Measurements from ENCODE around the gene GTF2A1.
A peak's percentile ranks its signal among the peaks of the same experiment; 100 is the strongest.

GTF2A1 gene

DNA sequence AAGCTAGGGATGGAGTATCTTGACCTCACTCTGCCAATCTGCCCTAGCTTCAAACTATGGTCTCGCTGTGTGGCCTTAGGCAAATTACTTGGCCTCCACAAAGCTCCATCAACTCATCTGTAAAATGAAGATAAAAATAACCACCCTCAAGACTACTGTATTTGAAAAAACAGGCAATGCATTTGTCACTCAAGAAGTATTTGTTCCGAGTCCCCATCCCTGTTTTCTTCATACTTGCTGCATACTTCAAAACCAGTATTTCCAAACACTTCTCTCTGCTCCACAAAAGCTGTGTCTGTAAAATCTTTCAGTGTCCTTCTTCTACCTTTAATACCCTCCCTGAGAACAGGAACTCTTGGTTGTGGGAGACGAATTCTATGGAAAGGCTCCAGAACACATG, 47.9 kb downstream of the GTF2A1 start:
- no peak for DNase-seq

GRCh38 chr14:81172353-81172752, 48.4 kb downstream of the GTF2A1 start:
- DNase-seq, result no peak

DNA sequence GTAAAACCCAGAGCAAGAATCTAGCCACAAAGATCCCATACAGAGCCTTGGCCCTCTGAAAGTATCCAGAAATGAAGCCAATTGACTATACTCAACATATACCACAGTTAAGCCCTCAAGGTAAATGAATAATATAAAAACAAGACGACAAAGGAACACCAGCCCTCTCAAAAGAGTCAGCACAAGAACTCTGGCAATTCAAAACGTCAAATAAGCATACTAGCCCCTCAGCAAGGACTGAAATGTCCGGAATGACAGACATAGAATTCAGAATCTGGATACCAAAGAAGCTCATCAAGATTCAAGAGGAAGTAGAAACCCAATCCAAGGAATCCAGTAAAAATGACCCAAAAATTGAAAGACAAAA, 49.9 kb downstream of the GTF2A1 start:
- no peak for DNase-seq

DNA sequence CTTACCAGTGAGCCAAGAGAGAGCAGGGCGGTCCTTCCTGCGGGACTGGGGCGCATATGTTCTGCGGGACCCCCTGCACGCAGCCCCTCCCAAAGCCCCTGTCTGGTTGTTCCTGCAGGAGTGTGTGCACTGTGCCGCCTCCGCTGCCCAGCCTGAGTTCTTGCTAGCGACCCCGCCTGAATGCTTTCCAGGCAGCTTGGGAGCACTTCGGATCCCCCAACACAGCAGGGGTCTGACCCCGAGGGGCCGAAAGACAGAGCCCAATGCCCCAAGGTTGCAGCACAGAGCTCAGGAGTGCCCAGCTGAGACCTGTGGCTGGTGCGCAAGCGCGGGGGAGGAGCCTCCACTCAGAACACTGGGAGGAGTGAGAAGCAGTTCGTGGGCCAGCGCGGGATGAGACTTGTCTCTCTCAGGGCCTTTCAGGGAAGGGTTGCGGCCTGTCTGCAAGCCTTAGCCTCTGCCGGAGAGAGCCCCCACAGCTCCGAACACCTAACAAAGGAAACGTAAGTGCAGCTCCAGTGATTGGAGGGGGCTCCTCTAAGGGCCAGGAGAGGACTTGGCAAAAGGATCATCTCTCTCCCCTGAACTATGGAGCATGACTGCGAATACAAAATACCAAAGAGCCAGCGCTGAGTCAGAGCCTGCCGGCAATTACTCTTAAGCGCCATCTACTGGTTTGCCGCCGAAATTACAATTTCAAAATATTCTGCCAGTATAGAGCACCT, 50.5 kb downstream of the GTF2A1 start:
- DNase-seq, result peak; percentile 82

- peak; percentile 40 for DNase-seq
Observed at GRCh38 chr14:81169711-81170103, 51.1 kb downstream of the GTF2A1 start.

DNA sequence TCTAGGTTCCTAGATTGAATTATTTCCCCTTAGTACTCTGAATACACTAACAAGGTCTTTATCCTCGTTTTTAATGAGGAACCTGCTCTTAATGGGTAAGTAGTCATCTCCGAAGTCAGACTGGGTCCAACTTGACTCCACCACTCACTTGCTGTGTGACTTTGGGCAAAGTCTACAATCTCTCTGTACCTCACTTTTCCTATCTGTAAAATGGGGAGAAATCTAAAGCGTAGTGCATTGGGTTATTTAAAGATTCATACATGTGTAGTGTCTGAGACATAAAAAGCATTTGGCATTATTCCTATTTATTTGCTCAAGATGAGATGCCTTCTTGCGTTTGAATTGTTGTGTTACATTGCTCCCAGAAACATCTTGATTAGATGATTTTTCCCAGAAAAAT, 51.5 kb downstream of the GTF2A1 start:
- DNase-seq, result no peak

GRCh38 chr14:81166121-81166520, 54.6 kb downstream of the GTF2A1 start:
- no peak for DNase-seq

DNA sequence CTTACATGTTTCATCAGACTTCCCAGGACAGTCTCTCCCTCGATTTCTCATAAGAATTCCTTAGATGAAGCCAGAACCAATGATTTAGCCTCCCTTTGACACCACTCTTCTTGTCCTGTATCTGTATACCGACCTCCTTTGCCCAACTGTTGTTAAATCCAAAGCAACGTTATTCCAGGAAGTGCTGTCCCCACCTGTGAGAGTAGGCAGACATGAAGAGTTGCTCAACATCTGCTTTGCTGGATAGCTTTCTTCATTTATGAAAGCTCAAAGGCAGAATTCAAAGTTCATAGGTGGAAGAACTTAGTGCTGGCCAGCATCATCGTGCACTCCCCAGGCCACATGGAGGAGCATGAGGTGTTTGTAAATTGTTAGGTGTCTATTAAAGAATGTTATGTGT, 55.6 kb downstream of the GTF2A1 start:
- no peak for DNase-seq

DNA sequence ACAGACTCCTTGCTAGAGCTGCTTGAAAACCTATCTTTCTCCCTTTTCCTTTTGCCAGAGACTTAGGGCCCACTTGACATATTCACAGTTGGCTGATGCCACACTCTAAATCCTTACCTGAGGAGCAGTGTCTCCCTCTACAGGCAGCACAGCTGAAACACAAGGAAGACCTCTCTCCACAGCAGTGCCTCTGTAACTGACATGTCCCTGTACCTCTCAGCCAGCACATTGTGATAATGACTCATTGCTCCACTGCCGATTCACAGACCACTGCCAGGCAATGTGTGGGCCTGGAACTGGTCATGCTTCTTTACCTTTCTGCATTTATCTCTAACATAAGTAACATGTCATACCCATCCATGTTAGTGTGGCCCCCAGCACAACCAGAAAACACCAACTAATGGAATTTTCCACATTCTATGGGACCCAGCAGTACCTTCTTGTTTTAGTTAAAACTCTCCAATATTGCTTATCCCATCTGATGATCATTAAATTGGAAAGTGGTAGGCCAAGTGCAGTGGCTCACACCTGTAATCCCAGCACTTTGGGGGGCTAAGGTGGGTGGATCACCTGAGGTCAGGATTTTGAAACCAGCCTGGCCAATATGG, 56.5 kb downstream of the GTF2A1 start:
- DNase-seq, result peak; percentile 80

GRCh38 chr14:81162941-81163340, 57.8 kb downstream of the GTF2A1 start:
- no peak for DNase-seq

DNA sequence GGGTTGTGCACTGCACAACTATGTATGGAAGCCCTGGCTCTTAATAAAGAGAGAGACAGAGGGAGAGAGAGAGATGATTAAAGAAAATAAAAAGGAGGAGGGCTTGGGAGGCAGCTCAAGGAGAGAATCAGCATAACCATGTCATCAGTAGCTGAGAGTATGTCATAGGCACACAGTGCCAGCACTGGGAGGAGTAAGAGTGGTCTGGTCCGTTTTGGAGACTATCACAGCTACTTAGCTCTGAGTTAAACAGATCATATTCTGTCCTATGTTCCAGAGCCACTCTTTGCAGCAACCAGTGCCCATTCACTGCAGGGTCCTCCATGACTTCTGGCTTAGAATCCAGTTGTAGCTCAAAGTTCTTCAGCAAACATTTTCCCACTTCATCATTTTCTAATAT, 59.0 kb downstream of the GTF2A1 start:
- DNase-seq, result no peak

GRCh38 chr14:81161088-81161487, 59.7 kb downstream of the GTF2A1 start:
- DNase-seq, result no peak

DNA sequence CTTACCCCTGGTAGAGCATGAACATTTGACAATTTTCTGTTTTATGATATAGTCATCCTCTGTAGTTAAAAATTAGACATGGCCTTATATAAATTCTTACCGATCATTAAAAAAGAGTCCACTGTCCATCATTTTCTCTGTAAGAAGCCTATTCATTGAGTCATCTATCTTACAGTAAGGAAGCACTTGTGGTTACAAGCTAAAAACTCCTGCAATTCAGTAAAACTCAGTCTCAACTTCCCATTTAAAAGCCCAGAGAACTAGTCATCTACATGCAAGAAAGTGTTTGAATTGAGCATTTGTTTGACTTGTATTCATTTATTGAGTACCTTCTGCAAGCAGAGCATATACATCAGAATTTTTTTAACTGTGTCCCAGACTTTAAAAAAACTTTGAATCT, 63.3 kb downstream of the GTF2A1 start:
- DNase-seq, result no peak

- DNase-seq, result no peak
Observed at GRCh38 chr14:81153187-81153586, 67.6 kb downstream of the GTF2A1 start.

GRCh38 chr14:81148635-81149034, 72.1 kb downstream of the GTF2A1 start:
- DNase-seq, result no peak

DNA sequence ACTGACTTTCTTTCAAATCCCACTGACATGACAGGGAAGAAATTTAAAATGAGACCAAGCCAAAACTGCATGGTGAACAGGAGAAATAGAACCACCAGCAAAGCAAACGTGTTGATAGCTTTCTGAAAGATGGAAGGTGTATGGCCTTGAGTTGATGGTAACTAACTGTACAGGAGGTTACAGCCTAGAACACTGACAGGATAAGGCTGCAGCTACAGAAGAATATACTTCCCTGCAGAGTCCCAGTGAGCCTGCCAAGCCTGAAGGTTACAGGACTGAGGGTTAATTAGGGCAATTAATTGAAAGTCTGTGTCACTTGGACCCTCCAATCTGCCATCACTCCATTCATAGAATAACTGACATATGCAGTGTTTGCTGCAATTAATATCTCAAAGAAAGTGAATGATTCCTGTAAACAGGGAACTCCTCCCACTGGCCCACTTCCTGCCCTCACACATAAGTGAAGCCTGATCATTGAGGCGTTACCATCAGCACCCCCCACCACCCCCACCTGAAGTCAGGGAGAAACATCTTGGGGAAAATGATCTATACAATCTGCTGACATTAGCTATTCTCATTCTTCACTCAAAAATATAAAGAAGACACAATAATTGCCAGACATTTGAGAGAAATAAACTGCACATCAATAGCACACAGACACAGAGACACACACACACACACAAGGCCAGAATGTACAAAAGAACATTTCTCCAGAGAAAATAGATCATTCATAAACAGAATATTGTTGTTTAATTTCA, 73.4 kb downstream of the GTF2A1 start:
- no peak for DNase-seq

DNA sequence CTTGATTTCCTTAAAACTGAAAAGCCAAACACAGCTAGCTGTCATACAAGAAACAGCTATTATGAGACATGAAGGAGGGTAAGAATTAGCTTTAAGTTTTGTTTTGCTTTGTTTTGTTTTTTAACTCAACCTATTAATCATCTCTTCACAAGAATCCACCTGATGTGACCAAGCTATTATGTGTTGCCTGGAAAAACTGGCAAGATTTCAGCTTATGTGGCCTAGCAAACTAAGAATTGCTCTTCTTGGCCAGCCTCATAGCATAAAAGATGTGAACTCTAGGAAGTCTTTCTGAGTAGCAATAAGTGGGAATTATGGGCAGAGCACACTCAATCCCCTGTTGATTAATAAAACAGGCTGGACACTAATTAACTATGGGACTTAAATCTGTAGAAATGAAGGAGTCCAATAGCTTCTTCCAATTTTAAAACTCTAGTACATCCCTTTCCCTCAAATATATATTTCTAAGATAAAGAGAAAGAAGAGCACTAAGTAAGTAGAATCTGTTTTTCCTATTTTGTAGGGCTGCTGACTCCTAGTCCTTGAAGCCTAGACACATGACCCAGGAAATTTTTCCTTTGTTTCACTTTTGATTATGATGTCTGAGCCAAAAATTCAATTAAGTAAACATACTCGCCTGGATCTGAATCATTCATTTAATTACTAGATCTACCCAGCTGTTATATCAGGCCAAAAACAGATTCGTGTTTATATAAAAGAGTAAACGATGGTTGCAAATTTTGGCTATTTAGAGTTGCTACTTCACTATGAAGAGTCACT, 75.7 kb downstream of the GTF2A1 start:
- no peak for DNase-seq

GRCh38 chr14:81143793-81144192, 77.0 kb downstream of the GTF2A1 start:
- no peak for DNase-seq

- DNase-seq, result no peak
Observed at GRCh38 chr14:81141426-81141825, 79.3 kb downstream of the GTF2A1 start.

GRCh38 chr14:81138429-81138828, 82.3 kb downstream of the GTF2A1 start:
- DNase-seq, result no peak

DNA sequence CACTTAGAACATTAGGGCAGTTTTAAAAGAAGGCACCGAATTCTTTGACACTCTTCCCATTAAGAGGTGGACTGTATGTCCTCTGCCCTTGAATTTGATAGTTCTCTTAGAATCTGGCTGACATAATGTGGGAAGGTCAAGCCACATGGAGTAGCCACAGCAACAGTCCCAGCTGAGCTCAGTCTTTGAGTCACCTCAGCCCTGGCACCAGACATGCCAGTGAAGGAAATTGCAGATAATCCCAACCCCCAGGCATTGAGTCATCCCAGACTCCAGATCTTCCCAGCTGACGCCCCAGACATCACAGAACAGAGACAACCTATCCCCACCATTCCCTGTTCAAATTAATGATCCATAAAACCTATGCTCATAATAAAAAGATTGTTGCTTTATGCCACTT, 83.4 kb downstream of the GTF2A1 start:
- no peak for DNase-seq

DNA sequence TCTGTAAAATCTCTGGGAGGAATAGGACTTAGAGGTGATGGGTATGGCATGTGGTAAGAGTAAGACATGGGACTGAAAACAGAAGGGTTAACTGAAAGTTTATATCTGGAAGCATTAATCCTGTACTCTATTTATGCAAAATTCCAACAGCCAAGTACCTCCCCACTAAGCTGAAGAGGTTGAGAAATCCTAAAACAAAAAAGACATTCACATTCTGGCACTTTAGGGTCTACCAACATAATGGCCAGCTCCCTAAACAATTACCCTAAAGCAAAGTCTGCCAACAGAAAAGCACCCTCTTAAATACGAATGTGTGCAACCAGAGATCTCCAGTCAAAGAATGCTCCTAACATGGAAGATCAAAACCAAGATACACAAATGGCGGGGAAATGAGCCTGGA, 87.4 kb downstream of the GTF2A1 start:
- no peak for DNase-seq

DNA sequence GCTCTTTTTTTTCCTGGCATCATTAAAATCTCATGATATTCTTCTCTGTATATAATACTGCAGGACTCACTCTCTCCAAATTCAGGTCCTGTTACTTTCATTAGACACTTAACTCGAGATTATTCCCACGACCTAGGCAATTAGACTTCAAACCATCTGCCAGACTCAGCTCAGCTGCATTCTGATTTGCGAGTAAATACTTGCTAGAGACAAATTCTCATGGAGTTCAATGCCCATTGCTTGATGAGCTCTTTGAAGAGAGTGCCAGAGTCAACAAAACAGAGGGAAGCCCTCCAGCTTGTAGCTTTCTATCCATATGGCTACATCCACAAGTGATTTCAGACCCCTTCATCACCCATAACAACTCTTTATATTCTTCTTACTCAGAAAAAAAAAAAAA, 88.3 kb downstream of the GTF2A1 start:
- DNase-seq, result peak; percentile 18

DNA sequence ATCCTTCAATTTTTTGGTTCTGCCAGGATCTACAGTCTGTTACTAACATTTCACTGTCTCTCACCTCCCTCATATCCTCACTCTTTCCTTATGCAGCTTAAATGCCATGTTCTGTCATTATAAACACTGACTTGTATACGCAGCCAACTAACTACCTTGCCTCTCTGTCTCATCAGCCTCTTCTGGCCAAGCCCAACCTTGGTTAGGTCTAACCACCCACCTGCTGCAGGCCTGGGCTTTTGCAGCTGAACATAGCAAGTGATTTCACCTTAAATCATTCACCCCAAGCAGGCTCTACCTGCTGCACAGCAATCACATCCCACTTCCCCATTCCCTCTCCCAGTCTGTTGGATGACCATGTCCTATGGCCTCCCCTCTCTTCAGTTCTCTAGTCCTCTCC, 91.5 kb downstream of the GTF2A1 start:
- no peak for DNase-seq

All from DMS53 (cell line).